Tibial nerve (tissue), 4 donors: ENCODE measurements around the gene TBCD. TPM values are rescaled to one million over a fixed set of nuclear protein-coding genes. Genes with fewer than 3 reads are reported as not detected.

Experiments
- DNase-seq, 2 donors: peaks; one replicate each; pipeline ENCODE4 v3.0.0-alpha.2; 2019; ENCODE audit warnings: low spot score in 2 of 2
- H3K27ac ChIP-seq, 4 donors: fragments of 200-600 bp; sonication (generic) in 3 of 4; one replicate each; pipeline ENCODE4 v1.5.1; 2017 to 2019; ENCODE audit warnings: mild to moderate bottlenecking in 1 of 4
- H3K27me3 ChIP-seq, 2 donors: fragments of 200-600 bp; sonication (generic) in 1 of 2; one replicate each; pipeline versions ENCODE4 v1.5.1 to v1.6.0; 2017 to 2019
- H3K36me3 ChIP-seq, 3 donors: fragments of 200-600 bp; sonication (generic); one replicate each; pipeline ENCODE4 v1.5.1; 2018 to 2019
- H3K4me1 ChIP-seq, 4 donors: fragments of 200-600 bp; sonication (generic) in 3 of 4; one replicate each; pipeline ENCODE4 v1.5.1; 2017 to 2019
- H3K4me3 ChIP-seq, 4 donors: fragments of 200-600 bp; sonication (generic) in 3 of 4; one replicate each; pipeline ENCODE4 v1.5.1; 2017 to 2019; ENCODE audit warnings: mild to moderate bottlenecking in 1 of 4, moderate library complexity in 1 of 4
- H3K9me3 ChIP-seq, 4 donors: fragments of 200-600 bp; sonication (generic) in 3 of 4; one replicate each; pipeline ENCODE4 v1.5.1; 2017 to 2019
- CTCF ChIP-seq, 5 experiments: fragments of 200-600 bp in 3 of 5; fragments of 450-650 bp in 2 of 5; sonication (generic) in 3 of 5; IDR thresholded peaks; one replicate each; pipeline ENCODE4 v1.5.1; 2016 to 2019; ENCODE audit warnings: antibody characterized with exemption in 5 of 5, mild to moderate bottlenecking in 3 of 5, moderate library complexity in 2 of 5
- EP300 ChIP-seq, 2 donors: sonication (generic); formaldehyde crosslinking; IDR thresholded peaks; one replicate each; pipeline ENCODE4 v1.6.1; 2017; ENCODE audit warnings: antibody characterized with exemption in 2 of 2, mild to moderate bottlenecking in 1 of 2
- POLR2A ChIP-seq, 2 donors: fragments of 450-650 bp; IDR thresholded peaks; one replicate each; pipeline ENCODE4 v1.6.1; 2017; ENCODE audit warnings: antibody characterized with exemption in 2 of 2, mild to moderate bottlenecking in 2 of 2, moderate library complexity in 2 of 2
- WGBS, 2 donors: methylation state at CpG; one replicate each; pipeline ENCODE4 v1.1.5; 2018; 5-methylcytosine and 5-hydroxymethylcytosine counted together
- total RNA-seq, 4 donors: library from RNA; depleted of rRNA; stranded (reverse); fragments of >200 nt; gene quantifications; one replicate each; pipeline ENCODE4 v1.1.0, GENCODE V29; 2016

Gene TBCD
- total RNA-seq, 4 donors from 2014 or later = 42.6 to 115 (median 87.9) TPM

- Histone ChIP-seq H3K4me1 (peaks cover 0 to 28% (median 7%) of the 10 kb centered on the region in 4 donors), H3K36me3 (peaks cover 0 to 34% (median 0%) of the 10 kb centered on the region in 3 donors), H3K27ac (peak overlapping the region in 2 of 4 donors; percentile 16 to 57), H3K9me3 (no peaks in the 10 kb centered on the region), H3K4me3 (no peak overlapping the region), H3K27me3 (no peaks in the 10 kb centered on the region)
- no peak for DNase-seq
- TF ChIP-seq POLR2A (IDR thresholded peaks at IDR 0.05) (no peak), EP300 (IDR thresholded peaks at IDR 0.05) (peak in 1 of 2 donors; percentile 6)
- WGBS, 2 donors = 57 to 60% methylated on average over 24 to 26 of the region's 26 CpGs
Measured at GRCh38 chr17:82892899-82893565, 141.2 kb downstream of the TBCD start.

GRCh38 chr17:82893779-82894178 lies 141.9 kb downstream of the TBCD start:
- 54 to 57% methylated on average over 10 of the region's 10 CpGs for WGBS, 2 donors
- Histone ChIP-seq H3K36me3 (peaks cover 0 to 36% (median 0%) of the 10 kb centered on the region in 3 donors), H3K27ac (peak overlapping the region in 1 of 4 donors; percentile 16), H3K4me1 (peaks cover 0 to 28% (median 7%) of the 10 kb centered on the region in 4 donors), H3K4me3 (no peak overlapping the region), H3K9me3 (no peaks in the 10 kb centered on the region), H3K27me3 (no peaks in the 10 kb centered on the region)
- no peak for DNase-seq
- TF ChIP-seq EP300 (IDR thresholded peaks at IDR 0.05) = no peak
- TF ChIP-seq POLR2A (IDR thresholded peaks at IDR 0.05) = no peak
- no peak for TF ChIP-seq CTCF (IDR thresholded peaks at IDR 0.05)

GRCh38 chr17:82894389-82894788 lies 142.5 kb downstream of the TBCD start:
- H3K36me3 ChIP-seq = peaks cover 0 to 41% (median 0%) of the 10 kb centered on the region in 3 donors
- no peak overlapping the region for H3K4me3 ChIP-seq
- no peaks in the 10 kb centered on the region for H3K27me3 ChIP-seq
- TF ChIP-seq CTCF (IDR thresholded peaks at IDR 0.05) = no peak
- TF ChIP-seq EP300 (IDR thresholded peaks at IDR 0.05) = no peak
- TF ChIP-seq POLR2A (IDR thresholded peaks at IDR 0.05) = no peak
- peaks cover 0 to 28% (median 7%) of the 10 kb centered on the region in 4 donors for H3K4me1 ChIP-seq
- H3K27ac ChIP-seq = no peak overlapping the region
- H3K9me3 ChIP-seq = no peaks in the 10 kb centered on the region
- 66 to 72% methylated on average over 7 of the region's 7 CpGs for WGBS, 2 donors
- DNase-seq = no peak

GRCh38 chr17:82895087-82895486 lies 143.2 kb downstream of the TBCD start:
- H3K36me3 ChIP-seq = peaks cover 0 to 35% (median 0%) of the 10 kb centered on the region in 3 donors
- H3K4me1 ChIP-seq = peaks cover 0 to 28% (median 7%) of the 10 kb centered on the region in 4 donors
- DNase-seq = no peak
- no peak overlapping the region for H3K4me3 ChIP-seq
- H3K27ac ChIP-seq = no peak overlapping the region
- H3K27me3 ChIP-seq = no peaks in the 10 kb centered on the region
- 96 to 97% methylated on average over 12 of the region's 12 CpGs for whole genome bisulfite sequencing, 2 donors
- TF ChIP-seq CTCF (IDR thresholded peaks at IDR 0.05) (no peak), EP300 (IDR thresholded peaks at IDR 0.05) (no peak), POLR2A (IDR thresholded peaks at IDR 0.05) (no peak)
- H3K9me3 ChIP-seq = no peaks in the 10 kb centered on the region

- 92 to 95% methylated on average over 28 to 29 of the region's 29 CpGs for whole genome bisulfite sequencing, 2 donors
- H3K4me3 ChIP-seq = no peak overlapping the region
Measured at GRCh38 chr17:82896071-82897000, 144.5 kb downstream of the TBCD start.

More at GRCh38 chr17:82896071-82897000, 144.5 kb downstream of the TBCD start:
- H3K27me3 ChIP-seq = no peaks in the 10 kb centered on the region
- H3K9me3 ChIP-seq = no peaks in the 10 kb centered on the region
- TF ChIP-seq CTCF (IDR thresholded peaks at IDR 0.05) (no peak), EP300 (IDR thresholded peaks at IDR 0.05) (no peak), POLR2A (IDR thresholded peaks at IDR 0.05) (no peak)
- H3K36me3 ChIP-seq = peaks cover 0 to 37% (median 0%) of the 10 kb centered on the region in 3 donors
- H3K4me1 ChIP-seq = peaks cover 0 to 31% (median 7%) of the 10 kb centered on the region in 4 donors
- DNase-seq = no peak
- H3K27ac ChIP-seq = no peak overlapping the region
